Smooth muscle cell of the brain vasculature (primary cell): ENCODE data around the gene PSMG4.

Source experiments
- DNase-seq: peaks from one replicate; pipeline ENCODE4 v3.0.0-alpha.2; 2012; ENCODE audit warnings: low read depth, low spot score

The PSMG4 gene

DNA sequence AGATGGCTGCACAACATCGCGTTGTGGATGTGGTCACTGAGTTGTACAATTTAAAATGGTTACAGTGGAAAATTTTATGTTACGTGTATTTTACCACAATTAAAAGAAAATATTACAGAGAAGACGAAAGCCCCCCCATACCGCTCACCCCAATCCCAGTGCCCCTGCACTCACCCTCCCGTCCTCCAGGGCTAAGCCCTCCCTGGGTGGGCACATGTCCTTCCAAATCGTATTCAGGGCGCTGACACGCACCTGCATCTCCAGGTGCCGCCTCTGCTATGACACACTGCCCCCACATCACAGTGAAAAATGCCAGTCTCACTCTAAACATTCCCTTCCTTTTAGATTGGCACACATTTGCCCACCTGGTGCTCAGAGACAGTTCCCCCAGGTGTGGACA, 49.4 kb downstream of the PSMG4 start:
- no peak for DNase-seq

- no peak for DNase-seq
Observed at GRCh38 chr6:3309391-3310050, 50.8 kb downstream of the PSMG4 start.

DNA sequence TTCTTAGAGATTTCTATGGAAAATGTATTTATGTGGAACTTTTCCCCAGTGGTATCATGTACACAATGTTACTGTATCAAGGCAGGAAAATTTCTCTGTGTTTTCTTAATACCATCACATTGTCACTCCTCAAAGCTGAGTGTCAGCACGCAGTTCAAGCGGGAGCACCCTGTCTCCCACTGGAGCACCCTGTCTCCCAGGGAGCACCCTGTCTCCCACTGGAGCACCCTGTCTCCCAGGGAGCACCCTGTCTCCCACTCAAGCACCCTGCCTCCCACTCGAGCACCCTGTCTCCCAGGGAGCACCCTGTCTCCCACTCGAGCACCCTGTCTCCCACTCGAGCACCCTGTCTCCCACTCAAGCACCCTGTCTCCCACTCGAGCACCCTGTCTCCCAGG, 51.3 kb downstream of the PSMG4 start:
- no peak for DNase-seq

- DNase-seq = no peak
Observed at GRCh38 chr6:3310703-3311102, 52.0 kb downstream of the PSMG4 start.

- no peak for DNase-seq
Observed at GRCh38 chr6:3311826-3312225, 53.1 kb downstream of the PSMG4 start.

DNA sequence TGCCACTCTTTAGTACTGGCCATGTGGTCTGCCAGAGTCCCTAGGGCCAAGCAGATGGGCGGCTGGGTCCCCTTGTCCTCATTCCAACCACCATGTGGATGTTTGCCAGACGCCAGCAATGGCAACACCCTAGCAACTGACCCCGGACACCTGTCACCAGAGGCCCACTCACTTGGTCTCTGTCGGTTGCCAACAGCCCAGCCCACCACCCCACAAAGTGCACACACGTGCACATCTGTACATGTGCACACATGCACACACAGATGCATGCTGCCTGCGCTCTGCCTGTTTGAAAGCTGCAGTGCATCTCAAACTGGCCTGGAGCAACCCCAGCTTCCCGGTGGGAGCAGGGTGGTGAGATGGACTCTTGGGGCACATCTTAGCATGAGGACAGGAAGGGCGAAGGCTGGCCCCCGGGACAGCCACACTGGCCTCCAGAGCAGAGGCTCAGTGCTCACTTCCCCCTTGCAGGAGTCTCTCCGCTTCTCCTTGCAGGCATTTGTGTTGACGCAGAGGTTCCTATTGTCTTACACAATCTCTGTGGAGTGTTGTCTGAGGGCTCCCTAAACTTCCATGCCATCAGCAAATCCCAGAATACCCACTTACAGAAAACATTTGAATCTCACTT, 54.0 kb downstream of the PSMG4 start:
- DNase-seq = no peak

DNA sequence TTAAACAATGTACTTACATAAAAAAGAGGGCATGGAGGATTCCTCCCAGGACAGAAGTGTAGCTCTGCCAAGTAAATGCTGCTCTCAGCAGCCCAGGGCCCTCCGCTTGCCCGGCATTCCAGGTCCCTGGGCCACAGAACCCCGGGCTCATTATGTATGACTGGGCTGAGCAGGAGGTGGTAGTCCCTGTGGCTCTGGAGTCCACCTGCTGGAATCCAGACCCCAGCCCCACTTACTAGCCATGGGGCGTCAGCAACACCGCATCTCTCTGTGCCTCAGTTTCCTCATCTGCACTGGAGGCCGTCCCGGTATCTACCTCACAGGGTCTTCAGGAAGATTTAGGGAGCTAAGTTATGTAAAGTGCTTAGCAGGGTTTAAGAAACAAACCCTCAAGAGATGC, 55.4 kb downstream of the PSMG4 start:
- no peak for DNase-seq

DNA sequence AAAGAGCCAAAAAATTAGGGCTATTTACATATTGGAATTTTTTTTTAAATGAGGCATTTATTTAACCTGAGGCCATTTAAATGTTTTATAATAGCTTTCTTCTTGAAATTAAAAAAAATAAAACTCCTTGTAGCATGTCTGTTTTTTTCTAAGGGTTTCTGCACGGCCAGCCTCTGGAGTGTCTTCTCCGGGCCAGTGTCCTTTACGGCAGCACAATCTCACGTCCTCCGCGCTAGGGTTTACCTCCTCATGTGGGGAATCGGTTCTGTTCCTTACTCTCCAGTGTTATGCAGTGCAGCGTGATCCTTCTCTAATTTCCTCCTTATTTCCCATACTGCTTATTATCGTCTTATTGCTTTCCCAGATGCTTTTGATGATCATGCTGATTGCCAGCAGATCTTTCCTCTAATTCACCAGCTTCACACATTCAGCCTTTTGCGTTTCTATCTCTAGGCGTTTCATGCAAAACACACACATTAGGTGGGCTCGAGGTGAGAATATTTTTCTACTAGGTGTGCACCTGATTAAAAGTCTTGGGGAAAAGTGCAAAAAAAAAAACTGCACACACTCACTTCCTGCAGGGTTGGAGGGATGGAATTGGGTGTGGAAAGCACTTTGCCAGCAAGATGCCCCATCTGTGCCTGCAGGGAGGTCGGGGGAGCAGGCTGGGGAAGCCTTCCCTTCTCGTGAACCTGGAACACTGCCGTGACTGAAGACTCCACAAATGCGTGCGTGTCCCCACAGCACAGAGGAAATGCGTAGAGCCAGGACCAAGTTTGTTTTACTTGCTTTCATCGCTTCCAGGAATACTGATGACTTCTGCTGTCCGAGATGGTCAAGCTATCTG, 56.1 kb downstream of the PSMG4 start:
- no peak for DNase-seq

DNA sequence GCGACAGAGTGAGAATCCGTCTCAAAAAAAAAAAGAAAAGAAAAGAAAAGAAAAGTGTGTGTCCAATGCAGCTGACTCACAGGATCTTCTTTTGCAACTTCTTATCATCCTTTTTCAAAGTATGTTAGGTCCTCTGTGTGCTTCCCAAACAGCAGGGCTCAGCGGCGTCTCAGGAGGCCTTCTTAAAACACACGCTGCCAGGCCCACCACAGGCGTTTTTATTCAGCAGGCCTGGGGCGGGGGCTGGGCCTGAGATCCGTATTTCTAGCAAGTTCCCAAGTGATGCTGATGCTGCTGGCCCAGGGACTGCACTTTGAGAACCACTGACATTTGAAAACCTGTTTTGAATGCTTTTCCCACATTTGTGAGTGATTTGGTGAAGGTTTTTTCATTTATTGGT, 57.1 kb downstream of the PSMG4 start:
- no peak for DNase-seq

- DNase-seq = no peak
Observed at GRCh38 chr6:3316331-3316730, 57.6 kb downstream of the PSMG4 start.

GRCh38 chr6:3316818-3317217, 58.1 kb downstream of the PSMG4 start:
- DNase-seq = no peak
